NCI-H345 (cell line): ENCODE measurements around the gene GTSE1.
"Not testable (repeated sequence)": the region's sequence is repeated elsewhere in the genome, so short reads cannot be mapped to it uniquely, and the experiment has no call there.

ENCODE experiments used
- DNase-seq: peaks from one replicate; lab custom pipeline; 2025; lab: John Stamatoyannopoulos, UW

GTSE1 gene

GRCh38 chr22:46296257-46297150 is at the start of gene GTSE1:
TSS of gene GTSE1 (plus strand) at chr22:46296870. CDS start at chr22:46297401, 531 bp downstream.
- peak; percentile 93 for DNase-seq

- no peak for DNase-seq
These were observed 49.2 kb upstream of the GTSE1 start for GRCh38 chr22:46247443-46247975.

- DNase-seq = peak; percentile 85
These were observed 46.5 kb upstream of the GTSE1 start, which contains the start of gene CDPF1 for GRCh38 chr22:46250035-46250782. TSS of gene CDPF1 (minus strand) at chr22:46250293. CDS start at chr22:46248284, 2,009 bp downstream.

GRCh38 chr22:46250783-46251125 is 45.9 kb upstream of the GTSE1 start:
- DNase-seq = no peak

- no peak for DNase-seq
These were observed 45.4 kb upstream of the GTSE1 start for GRCh38 chr22:46251266-46251665.

- no peak for DNase-seq
These were observed 44.8 kb upstream of the GTSE1 start for GRCh38 chr22:46251816-46252380.

GRCh38 chr22:46256358-46256958 is 40.2 kb upstream of the GTSE1 start:
- no peak for DNase-seq

- DNase-seq = no peak
These were observed 37.3 kb upstream of the GTSE1 start for GRCh38 chr22:46259374-46259773.

- DNase-seq = no peak
These were observed 36.6 kb upstream of the GTSE1 start for GRCh38 chr22:46260038-46260437.

- no peak for DNase-seq
These were observed 34.0 kb upstream of the GTSE1 start for GRCh38 chr22:46262449-46263215.

- no peak for DNase-seq
These were observed 33.5 kb upstream of the GTSE1 start, which contains the start of gene PKDREJ for GRCh38 chr22:46263216-46263590. TSS of gene PKDREJ (minus strand) at chr22:46263343. CDS start at chr22:46263322, 21 bp downstream.

GRCh38 chr22:46264520-46264919 is 32.1 kb upstream of the GTSE1 start:
- DNase-seq = not testable (repeated sequence)

GRCh38 chr22:46265627-46266026 is 31.0 kb upstream of the GTSE1 start:
- not testable (repeated sequence) for DNase-seq

- DNase-seq = peak; percentile 36
These were observed 29.0 kb upstream of the GTSE1 start, which contains the start of gene TTC38 for GRCh38 chr22:46267431-46268279. TSS of gene TTC38 (plus strand) at chr22:46268008. CDS start at chr22:46268040, 32 bp downstream.

GRCh38 chr22:46269564-46269963 is 27.1 kb upstream of the GTSE1 start:
- no peak for DNase-seq

- no peak for DNase-seq
These were observed 24.5 kb upstream of the GTSE1 start for GRCh38 chr22:46272196-46272595.

- DNase-seq = no peak
These were observed 23.8 kb upstream of the GTSE1 start for GRCh38 chr22:46272762-46273431.

GRCh38 chr22:46273432-46274148 is 23.1 kb upstream of the GTSE1 start:
- no peak for DNase-seq

- no peak for DNase-seq
These were observed 22.3 kb upstream of the GTSE1 start for GRCh38 chr22:46274381-46274780.
